WTC11 (cell line): Measurements from ENCODE around the gene MELK. TPM values are rescaled to one million over a fixed set of nuclear protein-coding genes. Genes with fewer than 3 reads are reported as not detected.

ENCODE experiments used
- ATAC-seq: fragments of 200-7000 bp; cut with Tn5 transposase; 2 replicates; pipeline ENCODE4 v1.10.0; 2021; ENCODE audit warnings: mild to moderate bottlenecking, moderate library complexity
- CTCF ChIA-PET: fragments of 300-600 bp; sonication (Branson Sonifier 250); formaldehyde crosslinking; loops from one replicate; lab custom pipeline; 2021; ENCODE audit warnings: antibody characterized with exemption; lab: Charles Lee
- POLR2A ChIA-PET: fragments of 350-600 bp; sonication (Branson Sonifier 250); formaldehyde crosslinking; loops from one replicate; lab custom pipeline; 2021; ENCODE audit warnings: antibody characterized with exemption; lab: Charles Lee
- DNase-seq: peaks from one replicate; pipeline ENCODE4 v3.0.0; 2021; ENCODE audit warnings: low spot score
- H3K27ac Mint-ChIP-seq: 2 replicates; pipeline ENCODE4 v1.8.0; 2021; ENCODE audit warnings: mixed read lengths
- H3K27me3 Mint-ChIP-seq: 2 replicates; pipeline ENCODE4 v1.8.0; 2021; ENCODE audit warnings: low read depth, mild to moderate bottlenecking, moderate library complexity, mixed read lengths
- H3K36me3 Mint-ChIP-seq: 2 replicates; pipeline ENCODE4 v1.8.0; 2021; ENCODE audit warnings: mixed read lengths
- H3K4me1 Mint-ChIP-seq: 2 replicates; pipeline ENCODE4 v1.8.0; 2022; ENCODE audit warnings: mixed read lengths
- H3K4me3 Mint-ChIP-seq: 2 replicates; pipeline ENCODE4 v1.8.0; 2021; ENCODE audit warnings: mild to moderate bottlenecking, moderate library complexity, mixed read lengths
- H3K9me3 Mint-ChIP-seq: 2 replicates; pipeline ENCODE4 v1.8.0; 2021; ENCODE audit warnings: mixed read lengths
- ATF2 ChIP-seq: sonication (generic); formaldehyde crosslinking; IDR thresholded peaks from 2 replicates; pipeline ENCODE4 v1.8.1; 2022; ENCODE audit warnings: low read depth, missing genetic modification reagents, borderline replicate concordance
- CREB1 ChIP-seq: sonication (generic); formaldehyde crosslinking; IDR thresholded peaks from 2 replicates; pipeline ENCODE4 v1.8.0; 2023; ENCODE audit warnings: mild to moderate bottlenecking, missing genetic modification reagents
- CREM ChIP-seq: sonication (generic); formaldehyde crosslinking; IDR thresholded peaks from 2 replicates; pipeline ENCODE4 v1.8.1; 2022; ENCODE audit warnings: mild to moderate bottlenecking, missing genetic modification reagents, moderate library complexity
- E2F1 ChIP-seq: sonication (generic); formaldehyde crosslinking; IDR thresholded peaks from 2 replicates; pipeline ENCODE4 v1.8.0; 2022; ENCODE audit warnings: mild to moderate bottlenecking, missing genetic modification reagents
- ELF4 ChIP-seq: sonication (generic); formaldehyde crosslinking; IDR thresholded peaks from 2 replicates; pipeline ENCODE4 v1.8.1; 2022; ENCODE audit warnings: low read depth, mild to moderate bottlenecking, moderate library complexity, missing genetic modification reagents
- HMGXB4 ChIP-seq: sonication (generic); formaldehyde crosslinking; IDR thresholded peaks from 2 replicates; pipeline ENCODE4 v1.8.1; 2023; ENCODE audit warnings: mild to moderate bottlenecking, moderate library complexity, missing genetic modification reagents
- JUN ChIP-seq: sonication (generic); formaldehyde crosslinking; IDR thresholded peaks from 2 replicates; pipeline ENCODE4 v1.8.0; 2023; ENCODE audit warnings: mild to moderate bottlenecking, missing genetic modification reagents
- KAT7 ChIP-seq: sonication (generic); formaldehyde crosslinking; IDR thresholded peaks from 2 replicates; pipeline ENCODE4 v1.8.1; 2023; ENCODE audit warnings: missing genetic modification reagents, mild to moderate bottlenecking, borderline replicate concordance
- MYBL2 ChIP-seq: sonication (generic); formaldehyde crosslinking; IDR thresholded peaks from 2 replicates; pipeline ENCODE4 v1.8.1; 2023; ENCODE audit warnings: mild to moderate bottlenecking, moderate library complexity, missing genetic modification reagents
- NFATC4 ChIP-seq: fragments of 250-450 bp; sonication (Bioruptor Pico); IDR thresholded peaks from 2 replicates; pipeline ENCODE4 v1.9.0; 2021; ENCODE audit warnings: mild to moderate bottlenecking
- NFE2L1 ChIP-seq: sonication (generic); formaldehyde crosslinking; IDR thresholded peaks from 2 replicates; pipeline ENCODE4 v1.8.1; 2023; ENCODE audit warnings: missing genetic modification reagents
- NFYB ChIP-seq: sonication (generic); formaldehyde crosslinking; conservative IDR thresholded peaks from 2 replicates; pipeline ENCODE4 v1.8.0; 2022; ENCODE audit warnings: low read depth, missing genetic modification reagents
- NR2C2 ChIP-seq: sonication (generic); formaldehyde crosslinking; IDR thresholded peaks from 2 replicates; pipeline ENCODE4 v1.8.0; 2022; ENCODE audit warnings: mild to moderate bottlenecking, missing genetic modification reagents
- NR3C1 ChIP-seq: sonication (generic); formaldehyde crosslinking; conservative IDR thresholded peaks from 2 replicates; pipeline ENCODE4 v1.8.1; 2023; ENCODE audit warnings: low read depth, mild to moderate bottlenecking, missing genetic modification reagents
- OVOL2 ChIP-seq: fragments of 250-450 bp; sonication (Bioruptor Pico); IDR thresholded peaks from 2 replicates; pipeline ENCODE4 v1.9.0; 2021; ENCODE audit warnings: mild to moderate bottlenecking, borderline replicate concordance
- PRDM15 ChIP-seq: sonication (generic); formaldehyde crosslinking; IDR thresholded peaks from 2 replicates; pipeline ENCODE4 v1.8.0; 2022; ENCODE audit warnings: missing genetic modification reagents
- PREB ChIP-seq: sonication (generic); formaldehyde crosslinking; IDR thresholded peaks from 2 replicates; pipeline ENCODE4 v1.8.1; 2022; ENCODE audit warnings: mild to moderate bottlenecking, missing genetic modification reagents, moderate library complexity, borderline replicate concordance
- PRRX2 ChIP-seq: fragments of 250-450 bp; sonication (Bioruptor Pico); IDR thresholded peaks from 2 replicates; pipeline ENCODE4 v1.8.0; 2021; ENCODE audit warnings: mild to moderate bottlenecking
- RELA ChIP-seq: sonication (generic); formaldehyde crosslinking; IDR thresholded peaks from 2 replicates; pipeline ENCODE4 v1.8.1; 2022; ENCODE audit warnings: missing genetic modification reagents, mild to moderate bottlenecking, borderline replicate concordance
- RORB ChIP-seq: fragments of 250-450 bp; sonication (Bioruptor Pico); IDR thresholded peaks from 2 replicates; pipeline ENCODE4 v1.9.0; 2021; ENCODE audit warnings: mild to moderate bottlenecking
- TCF7 ChIP-seq: sonication (generic); formaldehyde crosslinking; IDR thresholded peaks from 2 replicates; pipeline ENCODE4 v1.8.0; 2022; ENCODE audit warnings: mild to moderate bottlenecking, low read depth, missing genetic modification reagents, moderate library complexity
- TEAD1 ChIP-seq: sonication (generic); formaldehyde crosslinking; IDR thresholded peaks from 2 replicates; pipeline ENCODE4 v1.8.0; 2022; ENCODE audit warnings: mild to moderate bottlenecking, missing genetic modification reagents
- USF1 ChIP-seq: sonication (generic); formaldehyde crosslinking; IDR thresholded peaks from 2 replicates; pipeline ENCODE4 v1.8.0; 2022; ENCODE audit warnings: mild to moderate bottlenecking, missing genetic modification reagents
- ZNF232 ChIP-seq: sonication (generic); formaldehyde crosslinking; IDR thresholded peaks from 2 replicates; pipeline ENCODE4 v1.8.0; 2022; ENCODE audit warnings: mild to moderate bottlenecking, missing genetic modification reagents
- ZNF281 ChIP-seq: sonication (generic); formaldehyde crosslinking; IDR thresholded peaks from 2 replicates; pipeline ENCODE4 v1.8.0; 2023; ENCODE audit warnings: mild to moderate bottlenecking, missing genetic modification reagents
- ZNF671 ChIP-seq: fragments of 250-450 bp; sonication (Bioruptor Pico); IDR thresholded peaks from 2 replicates; pipeline ENCODE4 v1.8.0; 2021; ENCODE audit warnings: mild to moderate bottlenecking
- total RNA-seq: library from RNA; stranded (reverse); gene quantifications from 3 replicates; pipeline ENCODE4 v1.2.3, GENCODE V29; 2021

The MELK gene
- total RNA-seq, 1 experiment from 2014 or later: 53.2 TPM

- H3K4me1 Mint-ChIP-seq: peaks cover 4% of the 10 kb centered on the region
- DNase-seq (no peak), ATAC-seq (no peak)
- POLR2A ChIA-PET: no interaction called here
- peaks cover 7% of the 10 kb centered on the region for H3K9me3 Mint-ChIP-seq
- no peaks in the 10 kb centered on the region; the same call in none of the 2 replicates for H3K27me3 Mint-ChIP-seq
- H3K27ac Mint-ChIP-seq: no peak overlapping the region
- no peak for TF ChIP-seq CREB1 (CRISPR knock-in tag)
- no peak for TF ChIP-seq NFYB
- no peak for TF ChIP-seq KAT7 (CRISPR knock-in tag)
- no peak for TF ChIP-seq ZNF281 (CRISPR knock-in tag)
- no peak for TF ChIP-seq PRDM15 (CRISPR knock-in tag)
- no peak for TF ChIP-seq RORB (CRISPR knock-in tag)
- no peak for TF ChIP-seq NR2C2
- TF ChIP-seq NR3C1 (CRISPR knock-in tag): no peak
- no peak for TF ChIP-seq CREM (CRISPR knock-in tag)
- no peak for TF ChIP-seq TCF7 (CRISPR knock-in tag)
- no peak for TF ChIP-seq HMGXB4 (CRISPR knock-in tag)
- TF ChIP-seq NFATC4 (CRISPR knock-in tag): no peak
- TF ChIP-seq ATF2: no peak
- no peak for TF ChIP-seq JUN
- no peak for TF ChIP-seq PRRX2
- no peak for TF ChIP-seq RELA
- no peak for TF ChIP-seq ZNF232 (CRISPR knock-in tag)
- no peak for TF ChIP-seq TEAD1 (CRISPR knock-in tag)
- TF ChIP-seq, all 79 proteins: peak for 0
- Mint-ChIP-seq H3K36me3 (peaks cover 5% of the 10 kb centered on the region), H3K4me3 (no peak overlapping the region)
- CTCF ChIA-PET: no interaction called here
Measured at GRCh38 chr9:36537861-36538260, 34.8 kb upstream of the MELK start.

GRCh38 chr9:36542355-36542754 lies 30.3 kb upstream of the MELK start:
- ATAC-seq: peak; percentile 90
- peak; percentile 36 for DNase-seq
- CTCF ChIA-PET: interaction anchor here (0.5 to 1.9 kb wide), 17 partner anchors 9 to 187 kb away, joined by 3 to 22 read pairs (median 3); no protein-coding TSS in a partner anchor
- Mint-ChIP-seq H3K4me3 (no peak overlapping the region), H3K27me3 (no peaks in the 10 kb centered on the region), H3K9me3 (no peaks in the 10 kb centered on the region), H3K4me1 (peaks cover 4% of the 10 kb centered on the region), H3K27ac (0 out of 2 replicates have a peak overlapping the region, but pooled peaks have one; percentile 32), H3K36me3 (no peaks in the 10 kb centered on the region)
- POLR2A ChIA-PET: no interaction called here
- TF ChIP-seq TCF7 (CRISPR knock-in tag): no peak
- TF ChIP-seq ZNF671 (CRISPR knock-in tag): no peak
- TF ChIP-seq NFE2L1 (CRISPR knock-in tag): no peak
- TF ChIP-seq PREB (CRISPR knock-in tag): no peak
- TF ChIP-seq OVOL2 (CRISPR knock-in tag): no peak
- no peak for TF ChIP-seq E2F1 (CRISPR knock-in tag)
- no peak for TF ChIP-seq MYBL2 (CRISPR knock-in tag)
- no peak for TF ChIP-seq USF1 (CRISPR knock-in tag)
- no peak for TF ChIP-seq ELF4
- TF ChIP-seq CREB1 (CRISPR knock-in tag): no peak
